H9 (cell line): Measurements from ENCODE around the gene WWC1. TPM values are rescaled to one million over a fixed set of nuclear protein-coding genes. Genes with fewer than 3 reads are reported as not detected.

Experiments used
- DNase-seq: peaks from one replicate; pipeline ENCODE4 v3.0.0-alpha.2; 2017
- H2AFZ ChIP-seq: one replicate; pipeline ENCODE4 v1.6.1; 2013; ENCODE audit warnings: mild to moderate bottlenecking, low read length, control low read depth, moderate library complexity
- H2AK5ac ChIP-seq: 2 replicates; pipeline ENCODE4 v1.6.1; 2013; ENCODE audit warnings: low read length, control low read depth, mixed read lengths; ENCODE audit not compliant: insufficient read length
- H2BK120ac ChIP-seq: one replicate; pipeline ENCODE4 v1.6.1; 2013; ENCODE audit warnings: low read depth, mild to moderate bottlenecking, low read length, control low read depth, inconsistent platforms; ENCODE audit not compliant: poor library complexity, severe bottlenecking
- H2BK12ac ChIP-seq: 2 replicates; pipeline ENCODE4 v1.6.1; 2013; ENCODE audit warnings: low read length, control low read depth, mixed read lengths, low read depth; ENCODE audit not compliant: insufficient read length
- H2BK15ac ChIP-seq: 2 replicates; pipeline ENCODE4 v1.6.1; 2013; ENCODE audit warnings: low read depth, low read length, control low read depth
- H2BK20ac ChIP-seq: one replicate; pipeline ENCODE4 v1.6.1; 2013; ENCODE audit warnings: low read depth, mild to moderate bottlenecking, low read length, control low read depth, inconsistent platforms; ENCODE audit not compliant: poor library complexity, severe bottlenecking
- H2BK5ac ChIP-seq: 2 replicates; pipeline ENCODE4 v1.6.1; 2013; ENCODE audit warnings: low read length, control low read depth, mixed read lengths; ENCODE audit not compliant: insufficient read length
- H3K14ac ChIP-seq: 2 replicates; pipeline ENCODE4 v1.6.1; 2013; ENCODE audit warnings: low read length, control low read depth; ENCODE audit not compliant: insufficient read depth
- H3K18ac ChIP-seq: 2 replicates; pipeline ENCODE4 v1.6.1; 2013; ENCODE audit warnings: low read depth, mild to moderate bottlenecking, mixed read lengths, low read length, control low read depth; ENCODE audit not compliant: insufficient read length
- H3K23ac ChIP-seq: 2 replicates; pipeline ENCODE4 v1.6.1; 2013; ENCODE audit warnings: low read length, control low read depth, mixed read lengths, low read depth; ENCODE audit not compliant: insufficient read length
- H3K23me2 ChIP-seq: 2 replicates; pipeline ENCODE4 v1.6.1; 2013; ENCODE audit warnings: low read depth, mild to moderate bottlenecking, mixed read lengths, low read length, control low read depth; ENCODE audit not compliant: insufficient read length, poor library complexity, severe bottlenecking
- H3K27ac ChIP-seq: 2 replicates; pipeline ENCODE4 v1.5.1; 2013; ENCODE audit warnings: low read length, control low read depth, mixed read lengths, low read depth; ENCODE audit not compliant: insufficient read length
- H3K27me3 ChIP-seq: 2 replicates; pipeline ENCODE4 v1.6.1; 2013; ENCODE audit warnings: low read length, control low read depth, inconsistent platforms; ENCODE audit not compliant: insufficient read depth
- H3K4ac ChIP-seq: 2 replicates; pipeline ENCODE4 v1.6.1; 2013; ENCODE audit warnings: low read depth, mild to moderate bottlenecking, control low read depth, inconsistent platforms, low read length, moderate library complexity
- H3K4me1 ChIP-seq: 2 replicates; pipeline ENCODE4 v1.6.1; 2013; ENCODE audit warnings: low read length, control low read depth, inconsistent platforms; ENCODE audit not compliant: insufficient read depth
- H3K4me2 ChIP-seq: 2 replicates; pipeline ENCODE4 v1.6.1; 2013; ENCODE audit warnings: low read length, control low read depth, mixed read lengths; ENCODE audit not compliant: insufficient read length, insufficient read depth
- H3K56ac ChIP-seq: 2 replicates; pipeline ENCODE4 v1.6.1; 2013; ENCODE audit warnings: low read depth, mild to moderate bottlenecking, mixed read lengths, low read length, control low read depth; ENCODE audit not compliant: insufficient read length
- H3K79me1 ChIP-seq: 2 replicates; pipeline ENCODE4 v1.6.1; 2013; ENCODE audit warnings: low read depth, mild to moderate bottlenecking, moderate library complexity, low read length, control low read depth, inconsistent platforms; ENCODE audit not compliant: insufficient read depth, poor library complexity, severe bottlenecking
- H3K79me2 ChIP-seq: 2 replicates; pipeline ENCODE4 v1.6.1; 2013; ENCODE audit warnings: low read length, control low read depth, inconsistent platforms; ENCODE audit not compliant: insufficient read depth
- H3K9ac ChIP-seq: 2 replicates; pipeline ENCODE4 v1.6.1; 2013; ENCODE audit warnings: low read length, control low read depth, mixed read lengths; ENCODE audit not compliant: insufficient read length; ENCODE audit errors: extremely low read depth
- H3K9me3 ChIP-seq: one replicate; pipeline ENCODE4 v1.6.1; 2013; ENCODE audit warnings: low read depth, low read length, inconsistent platforms; ENCODE audit not compliant: control insufficient read depth
- H3T11ph ChIP-seq: one replicate; pipeline ENCODE4 v1.6.1; 2013; ENCODE audit warnings: mild to moderate bottlenecking, low read length, control low read depth, inconsistent platforms
- H4K20me1 ChIP-seq: one replicate; pipeline ENCODE4 v1.6.1; 2013; ENCODE audit not compliant: control insufficient read depth, insufficient read length, insufficient read depth
- H4K5ac ChIP-seq: 2 replicates; pipeline ENCODE4 v1.6.1; 2013; ENCODE audit warnings: low read depth, mild to moderate bottlenecking, mixed read lengths, low read length, control low read depth; ENCODE audit not compliant: insufficient read length
- H4K8ac ChIP-seq: replicated peaks from 2 replicates; pipeline ENCODE4 v1.6.1; 2013; ENCODE audit warnings: low read length, control low read depth, mixed read lengths, low read depth; ENCODE audit not compliant: insufficient read length
- H4K91ac ChIP-seq: 2 replicates; pipeline ENCODE4 v1.6.1; 2013; ENCODE audit warnings: low read depth, mild to moderate bottlenecking, moderate library complexity, mixed read lengths, low read length, control low read depth; ENCODE audit not compliant: insufficient read length
- H3K27ac Mint-ChIP-seq, 3 experiments: 2 replicates in 2 of 3; 3 replicates in 1 of 3; pipeline ENCODE4 v1.8.0; 2020 to 2021; ENCODE audit warnings: mixed read lengths in 3 of 3, mild to moderate bottlenecking in 1 of 3, moderate library complexity in 1 of 3
- H3K27me3 Mint-ChIP-seq: 2 replicates; pipeline ENCODE4 v1.8.0; 2021; ENCODE audit warnings: low read depth, mild to moderate bottlenecking, moderate library complexity, mixed read lengths
- H3K36me3 Mint-ChIP-seq, 3 experiments: 2 replicates in 2 of 3; 3 replicates in 1 of 3; pipeline ENCODE4 v1.8.0; 2020 to 2021; ENCODE audit warnings: low read depth in 3 of 3, mixed read lengths in 3 of 3; ENCODE audit not compliant: insufficient read depth in 1 of 3
- H3K4me1 Mint-ChIP-seq, 2 experiments: 2 replicates each; pipeline ENCODE4 v1.8.0; 2020; ENCODE audit warnings: mixed read lengths in 2 of 2
- H3K4me3 Mint-ChIP-seq, 2 experiments: 2 replicates in 1 of 2; 3 replicates in 1 of 2; pipeline ENCODE4 v1.8.0; 2020 to 2021; ENCODE audit warnings: mild to moderate bottlenecking in 2 of 2, mixed read lengths in 2 of 2, moderate library complexity in 1 of 2
- H3K9me3 Mint-ChIP-seq, 2 experiments: 2 replicates in 1 of 2; 3 replicates in 1 of 2; pipeline ENCODE4 v1.8.0; 2020; ENCODE audit warnings: mild to moderate bottlenecking in 2 of 2, mixed read lengths in 2 of 2, moderate library complexity in 1 of 2
- CTCF ChIP-seq: fragments of 200-600 bp; sonication (generic); conservative IDR thresholded peaks from 3 replicates; pipeline ENCODE4 v1.8.0; 2021; ENCODE audit warnings: antibody characterized with exemption, mild to moderate bottlenecking
- WGBS: extraction: QIAGEN DNeasy Blood & Tissue Kit; methylation state at CpG from one replicate; pipeline ENCODE4 v1.1.7; 2013; ENCODE audit warnings: missing lambda C conversion rate, low lambda C conversion rate, mixed read lengths; ENCODE audit not compliant: insufficient read length; ENCODE audit errors: extremely low coverage; 5-methylcytosine and 5-hydroxymethylcytosine counted together
- total RNA-seq: library from RNA; stranded (reverse); gene quantifications from 2 replicates; pipeline ENCODE4 v1.2.1, GENCODE V29; 2021

The WWC1 gene
- total RNA-seq, 1 experiment from 2014 or later, result 28.2 TPM

GRCh38 chr5:168318240-168318639, 26.8 kb downstream of the WWC1 start:
- Histone ChIP-seq H2BK15ac (no peak overlapping the region), H3K27me3 (no peaks in the 10 kb centered on the region), H4K20me1 (no peaks in the 10 kb centered on the region), H3K4me1 (no peaks in the 10 kb centered on the region), H3K79me2 (0 out of 2 replicates have a peak, but pooled peaks cover 2% of the 10 kb centered on the region), H4K91ac (no peak overlapping the region), H2BK5ac (no peak overlapping the region), H3K27ac (no peak overlapping the region), H2BK20ac (no peak overlapping the region), H3K79me1 (peaks cover 2% of the 10 kb centered on the region), H3K9me3 (no peaks in the 10 kb centered on the region), H3T11ph (no peak overlapping the region), H4K8ac (no peak overlapping the region), H2BK12ac (no peak overlapping the region), H3K18ac (no peak overlapping the region), H2BK120ac (no peak overlapping the region), H2AK5ac (no peak overlapping the region), H3K4me2 (no peak overlapping the region), H3K56ac (no peak overlapping the region), H3K23ac (no peak overlapping the region), H4K5ac (no peak overlapping the region), H2AFZ (no peak overlapping the region), H3K23me2 (no peaks in the 10 kb centered on the region), H3K9ac (no peak overlapping the region), H3K14ac (no peak overlapping the region), H3K4ac (no peak overlapping the region)
- no peak for DNase-seq
- Mint-ChIP-seq H3K4me1 (peaks cover 32 to 44% of the 10 kb centered on the region in 2 experiments), H3K27ac (no peak overlapping the region), H3K36me3 (no peaks in the 10 kb centered on the region; a peak in 1 of 7 replicates), H3K4me3 (no peak overlapping the region), H3K9me3 (no peaks in the 10 kb centered on the region), H3K27me3 (no peaks in the 10 kb centered on the region)
- no peak for TF ChIP-seq CTCF
- WGBS, result no CpG with 5 or more reads among the region's 4 CpGs
